Left renal pelvis (tissue), 4 donors: ENCODE data around the gene GABRR3. TPM values are rescaled to one million over a fixed set of nuclear protein-coding genes. Genes with fewer than 3 reads are reported as not detected.
"Not testable (repeated sequence)": the region's sequence is repeated elsewhere in the genome, so short reads cannot be mapped to it uniquely, and the experiment has no call there.

Source experiments
- DNase-seq, 4 donors: peaks; one replicate each; pipeline ENCODE4 v3.0.0-alpha.2; 2013; ENCODE audit warnings: low read depth in 4 of 4, low spot score in 3 of 4
- polyA plus RNA-seq, 4 donors: library from polyadenylated mRNA; unstranded; fragments of 120-200 nt; gene quantifications; one replicate each; pipeline ENCODE4 v1.2.1, GENCODE V29; 2013; ENCODE audit not compliant: insufficient read length in 4 of 4

Gene GABRR3
- polyA plus RNA-seq, 4 donors, result not detected

GRCh38 chr3:98022978-98023820 is 11.9 kb downstream of the GABRR3 start:
- DNase-seq, result peak in 3 of 4 donors; percentile 60 to 68 (median 67)

GRCh38 chr3:98021830-98022560 is 13.1 kb downstream of the GABRR3 start:
- no peak for DNase-seq

GRCh38 chr3:98020412-98020811 is 14.7 kb downstream of the GABRR3 start:
- no peak for DNase-seq

GRCh38 chr3:98018301-98018700 is 16.8 kb downstream of the GABRR3 start:
- no peak for DNase-seq

GRCh38 chr3:98014268-98014585 is 20.9 kb downstream of the GABRR3 start:
- no peak for DNase-seq

GRCh38 chr3:98013411-98014267 is 21.5 kb downstream of the GABRR3 start:
- no peak for DNase-seq

- no peak for DNase-seq
Observed at GRCh38 chr3:98012979-98013378, 22.1 kb downstream of the GABRR3 start.

GRCh38 chr3:98010883-98011449 is 24.1 kb downstream of the GABRR3 start:
- DNase-seq, result not testable (repeated sequence)

GRCh38 chr3:98010194-98010882 is 24.8 kb downstream of the GABRR3 start:
- no peak for DNase-seq

GRCh38 chr3:98008855-98009254 is 26.3 kb downstream of the GABRR3 start:
- no peak for DNase-seq

- DNase-seq, result no peak
Observed at GRCh38 chr3:98005438-98005837, 29.7 kb downstream of the GABRR3 start.

GRCh38 chr3:98004721-98005120 is 30.4 kb downstream of the GABRR3 start:
- no peak for DNase-seq

GRCh38 chr3:98003306-98003969 is 31.7 kb downstream of the GABRR3 start:
- no peak for DNase-seq

- DNase-seq, result no peak
Observed at GRCh38 chr3:98002717-98003116, 32.4 kb downstream of the GABRR3 start.

- DNase-seq, result no peak
Observed at GRCh38 chr3:97999994-98000393, 35.1 kb downstream of the GABRR3 start.

- DNase-seq, result no peak
Observed at GRCh38 chr3:97999103-97999502, 36.0 kb downstream of the GABRR3 start.

- DNase-seq, result no peak
Observed at GRCh38 chr3:97996988-97997387, 38.1 kb downstream of the GABRR3 start.

- DNase-seq, result no peak
Observed at GRCh38 chr3:97994328-97994945, 40.7 kb downstream of the GABRR3 start.

GRCh38 chr3:97993526-97993925 is 41.6 kb downstream of the GABRR3 start:
- no peak for DNase-seq
